ENCODE results near the gene TPGS1.

The TPGS1 gene, protein sequence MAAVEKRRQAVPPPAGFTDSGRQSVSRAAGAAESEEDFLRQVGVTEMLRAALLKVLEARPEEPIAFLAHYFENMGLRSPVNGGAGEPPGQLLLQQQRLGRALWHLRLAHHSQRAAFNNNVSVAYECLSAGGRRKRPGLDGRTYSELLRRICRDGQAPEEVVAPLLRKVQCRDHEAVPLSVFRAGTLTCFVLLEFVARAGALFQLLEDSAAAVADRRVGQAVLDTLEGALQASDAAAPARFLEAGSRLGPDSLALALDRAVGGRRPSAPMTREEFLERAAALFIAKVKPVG

DNA sequence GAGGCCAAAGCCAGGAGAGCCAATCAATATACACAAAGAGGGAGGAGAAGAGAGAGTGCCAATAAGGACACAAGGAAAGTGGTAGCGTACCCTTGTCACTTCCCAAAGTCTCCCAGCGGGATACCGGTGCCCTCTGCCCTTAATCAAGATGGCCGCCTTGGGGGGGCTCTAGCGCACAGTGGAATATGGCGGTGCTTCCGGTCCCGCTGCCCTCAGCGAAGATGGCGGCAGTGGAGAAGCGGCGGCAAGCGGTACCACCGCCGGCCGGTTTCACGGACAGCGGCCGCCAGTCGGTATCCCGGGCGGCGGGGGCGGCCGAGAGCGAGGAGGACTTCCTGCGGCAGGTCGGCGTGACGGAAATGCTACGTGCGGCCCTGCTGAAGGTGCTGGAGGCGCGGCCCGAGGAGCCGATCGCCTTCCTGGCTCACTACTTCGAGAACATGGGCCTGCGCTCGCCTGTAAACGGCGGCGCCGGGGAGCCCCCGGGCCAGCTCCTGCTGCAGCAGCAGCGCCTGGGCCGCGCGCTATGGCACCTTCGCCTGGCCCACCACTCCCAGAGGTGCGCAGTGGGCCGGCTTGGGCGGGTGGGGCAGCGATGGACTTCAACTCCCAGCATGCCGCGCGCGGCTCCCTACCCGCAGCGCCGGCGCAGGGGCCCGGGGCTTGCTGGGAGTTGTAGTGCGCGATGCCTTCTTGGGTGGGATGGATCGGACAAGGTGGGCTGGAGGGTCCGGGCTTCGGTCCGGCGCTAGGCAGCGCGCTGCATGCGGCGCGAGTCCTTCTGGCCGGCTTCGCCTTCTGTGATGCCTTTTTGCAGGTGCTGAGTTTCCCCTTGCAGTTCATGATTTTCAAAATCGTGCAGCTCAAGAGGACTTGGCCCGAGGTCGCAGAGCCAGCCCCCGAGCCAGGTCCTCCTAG, at the start of gene TPGS1:
Gene TPGS1 (plus strand): TSS at position 212 of the 918 bp plus-strand sequence. CDS start 10 bp downstream, at position 222.
- TF ChIP-seq, protein P1, sequence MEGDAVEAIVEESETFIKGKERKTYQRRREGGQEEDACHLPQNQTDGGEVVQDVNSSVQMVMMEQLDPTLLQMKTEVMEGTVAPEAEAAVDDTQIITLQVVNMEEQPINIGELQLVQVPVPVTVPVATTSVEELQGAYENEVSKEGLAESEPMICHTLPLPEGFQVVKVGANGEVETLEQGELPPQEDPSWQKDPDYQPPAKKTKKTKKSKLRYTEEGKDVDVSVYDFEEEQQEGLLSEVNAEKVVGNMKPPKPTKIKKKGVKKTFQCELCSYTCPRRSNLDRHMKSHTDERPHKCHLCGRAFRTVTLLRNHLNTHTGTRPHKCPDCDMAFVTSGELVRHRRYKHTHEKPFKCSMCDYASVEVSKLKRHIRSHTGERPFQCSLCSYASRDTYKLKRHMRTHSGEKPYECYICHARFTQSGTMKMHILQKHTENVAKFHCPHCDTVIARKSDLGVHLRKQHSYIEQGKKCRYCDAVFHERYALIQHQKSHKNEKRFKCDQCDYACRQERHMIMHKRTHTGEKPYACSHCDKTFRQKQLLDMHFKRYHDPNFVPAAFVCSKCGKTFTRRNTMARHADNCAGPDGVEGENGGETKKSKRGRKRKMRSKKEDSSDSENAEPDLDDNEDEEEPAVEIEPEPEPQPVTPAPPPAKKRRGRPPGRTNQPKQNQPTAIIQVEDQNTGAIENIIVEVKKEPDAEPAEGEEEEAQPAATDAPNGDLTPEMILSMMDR (IDR thresholded peaks at IDR 0.05), result no peak
- peak within 1 kb of the TSS; percentile 100 for H3K27ac Mint-ChIP-seq
- DNase-seq, result peak; percentile 87
- peaks cover 51% of the 10 kb centered on the region for H3K4me1 Mint-ChIP-seq
- peaks cover 17% of the 10 kb centered on the region for H3K27me3 Mint-ChIP-seq (ENCODE audit: low read depth, poor library complexity)
- no peaks in the 10 kb centered on the region for H3K9me3 Mint-ChIP-seq
- peaks cover 18% of the 10 kb centered on the region for H3K36me3 Mint-ChIP-seq (ENCODE audit: low read depth)
- peak within 1 kb of the TSS; percentile 91 for H3K4me3 Mint-ChIP-seq

DNA sequence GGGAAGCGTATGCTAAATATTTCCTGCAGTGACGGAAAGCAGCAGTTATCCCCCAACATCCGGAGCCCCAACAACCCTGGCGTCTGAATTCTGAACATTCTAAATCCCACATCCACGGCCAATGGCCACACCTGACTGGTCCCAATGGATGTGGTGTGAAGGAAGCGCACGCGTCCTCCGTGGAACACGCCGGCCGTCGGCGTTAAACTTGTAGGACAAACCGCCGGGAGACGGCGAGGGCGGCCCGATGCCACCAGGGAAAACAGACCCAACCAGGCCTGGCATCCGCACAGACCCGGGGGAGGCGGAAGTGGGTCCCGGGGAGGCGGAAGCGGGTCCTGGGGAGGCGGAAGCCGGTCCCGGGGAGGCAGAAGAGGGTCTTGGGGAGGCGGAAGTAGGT, 49.7 kb upstream of the TPGS1 start:
- no peak overlapping the region for H3K27ac Mint-ChIP-seq

DNA sequence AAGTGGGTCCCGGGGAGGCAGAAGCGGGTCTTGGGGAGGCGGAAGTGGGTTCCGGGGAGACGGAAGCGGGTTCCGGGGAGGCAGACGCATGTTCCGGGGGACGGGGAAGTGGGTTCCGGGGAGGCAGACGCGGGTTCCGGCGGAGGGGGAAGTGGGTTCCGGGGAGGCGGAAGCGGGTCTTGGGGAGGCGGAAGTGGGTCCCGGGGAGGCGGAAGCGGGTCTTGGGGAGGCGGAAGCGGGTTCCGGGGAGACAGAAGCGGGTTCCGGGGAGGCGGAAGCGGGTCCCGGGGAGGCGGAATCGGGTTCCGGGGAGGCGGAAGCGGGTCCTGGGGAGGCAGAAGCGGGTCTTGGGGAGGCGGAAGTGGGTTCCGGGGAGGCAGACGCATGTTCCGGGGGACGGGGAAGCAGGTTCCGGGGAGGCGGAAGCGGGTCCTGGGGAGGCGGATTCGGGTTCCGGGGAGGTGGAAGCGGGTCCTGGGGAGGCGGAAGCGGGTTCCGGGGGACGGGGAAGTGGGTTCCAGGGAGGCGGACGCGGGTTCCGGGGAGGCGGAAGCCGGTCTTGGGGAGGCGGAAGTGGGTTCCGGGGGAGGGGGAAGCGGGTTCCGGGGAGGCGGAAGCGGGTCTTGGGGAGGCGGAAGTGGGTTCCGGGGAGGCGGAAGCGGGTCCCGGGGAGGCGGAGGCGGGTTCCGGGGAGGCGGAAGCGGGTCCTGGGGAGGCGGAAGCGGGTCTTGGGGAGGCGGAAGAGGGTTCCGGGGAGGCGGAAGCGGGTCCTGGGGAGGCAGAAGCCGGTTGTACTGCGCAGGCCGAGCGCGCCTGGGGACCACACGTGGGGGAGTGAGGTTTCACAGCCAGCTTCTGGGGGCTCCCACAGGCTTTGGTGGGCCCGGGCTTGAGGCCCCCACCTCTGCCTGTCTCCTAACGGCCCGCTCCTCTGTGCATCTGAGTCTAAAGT, 48.9 kb upstream of the TPGS1 start:
- no peak for DNase-seq
- H3K27me3 Mint-ChIP-seq (ENCODE audit: low read depth, poor library complexity), result peaks cover 20% of the 10 kb centered on the region
- H3K4me1 Mint-ChIP-seq, result peaks cover 9% of the 10 kb centered on the region
- TF ChIP-seq, protein P1 (IDR thresholded peaks at IDR 0.05), result no peak
- H3K4me3 Mint-ChIP-seq, result no peak overlapping the region
- no peak overlapping the region for H3K27ac Mint-ChIP-seq
- H3K9me3 Mint-ChIP-seq, result peaks cover 11% of the 10 kb centered on the region
- peaks cover 36% of the 10 kb centered on the region for H3K36me3 Mint-ChIP-seq (ENCODE audit: low read depth)

More for the DNA sequence above, 49.7 kb upstream of the TPGS1 start:
- Mint-ChIP-seq H3K4me3 (no peak overlapping the region), H3K9me3 (peaks cover 15% of the 10 kb centered on the region), H3K36me3 (ENCODE audit: low read depth) (peaks cover 41% of the 10 kb centered on the region), H3K27me3 (ENCODE audit: low read depth, poor library complexity) (peaks cover 17% of the 10 kb centered on the region), H3K4me1 (peaks cover 9% of the 10 kb centered on the region)
- TF ChIP-seq, protein P1 (IDR thresholded peaks at IDR 0.05), result no peak
- DNase-seq, result no peak

DNA sequence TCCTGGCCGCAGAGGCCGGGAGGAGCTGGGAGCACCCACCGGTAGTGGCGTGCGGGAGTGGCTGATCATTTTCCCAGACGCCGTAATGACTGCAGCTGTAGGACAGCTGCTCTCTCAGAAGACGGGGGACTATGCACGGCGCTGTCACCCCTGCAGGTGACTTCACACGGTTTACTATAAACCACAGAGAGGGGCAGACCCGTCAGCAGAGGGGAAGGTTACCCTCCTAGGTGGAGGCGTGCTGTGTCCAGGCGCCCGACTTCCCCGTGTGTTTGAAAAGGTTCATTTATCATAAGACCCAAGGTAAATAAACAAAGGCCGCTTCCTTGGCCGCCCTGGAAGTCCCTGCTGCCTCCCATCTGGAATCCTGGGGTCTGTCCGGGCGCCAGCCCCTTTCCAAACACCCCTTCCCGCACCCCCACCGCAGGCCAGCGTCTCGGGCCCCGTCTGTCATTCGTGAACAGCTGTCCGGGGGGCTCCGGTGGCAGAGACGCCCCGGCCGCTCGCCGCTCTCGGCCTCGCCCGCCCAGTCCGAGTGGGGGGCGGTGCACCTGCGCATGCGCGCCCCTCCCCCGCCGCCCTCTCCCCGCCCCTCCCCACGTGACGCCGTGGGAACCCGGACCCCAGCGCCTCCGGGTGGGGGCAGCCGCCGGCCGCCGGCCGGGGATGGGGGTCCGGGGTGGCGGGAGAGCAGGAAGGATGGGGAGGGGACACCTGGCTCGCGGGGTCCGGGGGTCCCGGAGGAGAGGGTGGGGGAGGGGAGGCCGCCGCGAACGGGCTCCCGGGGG, 47.4 kb upstream of the TPGS1 start:
- peak; percentile 83 for DNase-seq
- H3K4me3 Mint-ChIP-seq, result peak overlapping the region; percentile 87
- H3K27ac Mint-ChIP-seq, result peak overlapping the region; percentile 68
- H3K9me3 Mint-ChIP-seq, result peaks cover 6% of the 10 kb centered on the region
- H3K27me3 Mint-ChIP-seq (ENCODE audit: low read depth, poor library complexity), result peaks cover 20% of the 10 kb centered on the region
- peaks cover 9% of the 10 kb centered on the region for H3K4me1 Mint-ChIP-seq
- H3K36me3 Mint-ChIP-seq (ENCODE audit: low read depth), result peaks cover 23% of the 10 kb centered on the region
- TF ChIP-seq, protein P1 (IDR thresholded peaks at IDR 0.05), result no peak
